Neural progenitor cell (in vitro differentiated cells): Measurements from ENCODE around the gene PDIA6.

ENCODE experiments used
- EZH2 ChIP-seq: fragments of 200-600 bp; sonication (generic); IDR thresholded peaks from 2 replicates; pipeline ENCODE4 v1.6.1; 2017; ENCODE audit warnings: antibody characterized with exemption, mild to moderate bottlenecking, moderate library complexity
- EZH2phosphoT487 ChIP-seq: fragments of 200-600 bp; sonication (generic); IDR thresholded peaks from 2 replicates; pipeline ENCODE4 v1.6.1; 2017; ENCODE audit warnings: antibody characterized with exemption
- TF ChIP-seq, protein P1 (sequence below): fragments of 200-600 bp; sonication (generic); IDR thresholded peaks from 2 replicates; pipeline ENCODE4 v1.5.1; 2017; ENCODE audit warnings: antibody characterized with exemption, mild to moderate bottlenecking

DNA sequence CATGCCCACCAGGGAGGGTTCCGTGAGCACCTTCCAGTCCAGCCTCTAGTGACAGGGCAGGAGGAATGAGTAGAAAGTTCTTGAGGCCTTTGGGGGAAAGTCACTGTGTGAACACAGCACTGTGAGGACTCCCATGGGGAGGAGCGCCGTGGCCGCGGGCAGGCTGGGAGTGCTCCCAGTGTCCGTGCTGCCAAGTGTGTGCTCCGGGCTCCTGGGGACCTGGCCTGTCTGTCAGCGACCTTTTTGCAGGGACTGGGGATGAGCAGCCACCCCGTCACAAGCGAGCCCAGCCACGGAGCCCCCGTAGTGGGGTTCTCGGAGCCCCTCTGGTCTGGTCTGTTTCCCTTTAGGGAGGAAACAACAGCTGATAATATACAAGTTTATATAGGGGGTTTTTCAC is 36.8 kb downstream of the PDIA6 start:
- TF ChIP-seq, protein P1, sequence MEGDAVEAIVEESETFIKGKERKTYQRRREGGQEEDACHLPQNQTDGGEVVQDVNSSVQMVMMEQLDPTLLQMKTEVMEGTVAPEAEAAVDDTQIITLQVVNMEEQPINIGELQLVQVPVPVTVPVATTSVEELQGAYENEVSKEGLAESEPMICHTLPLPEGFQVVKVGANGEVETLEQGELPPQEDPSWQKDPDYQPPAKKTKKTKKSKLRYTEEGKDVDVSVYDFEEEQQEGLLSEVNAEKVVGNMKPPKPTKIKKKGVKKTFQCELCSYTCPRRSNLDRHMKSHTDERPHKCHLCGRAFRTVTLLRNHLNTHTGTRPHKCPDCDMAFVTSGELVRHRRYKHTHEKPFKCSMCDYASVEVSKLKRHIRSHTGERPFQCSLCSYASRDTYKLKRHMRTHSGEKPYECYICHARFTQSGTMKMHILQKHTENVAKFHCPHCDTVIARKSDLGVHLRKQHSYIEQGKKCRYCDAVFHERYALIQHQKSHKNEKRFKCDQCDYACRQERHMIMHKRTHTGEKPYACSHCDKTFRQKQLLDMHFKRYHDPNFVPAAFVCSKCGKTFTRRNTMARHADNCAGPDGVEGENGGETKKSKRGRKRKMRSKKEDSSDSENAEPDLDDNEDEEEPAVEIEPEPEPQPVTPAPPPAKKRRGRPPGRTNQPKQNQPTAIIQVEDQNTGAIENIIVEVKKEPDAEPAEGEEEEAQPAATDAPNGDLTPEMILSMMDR = no peak
- no peak for TF ChIP-seq EZH2
- TF ChIP-seq EZH2phosphoT487 = no peak
